ENCODE measurements around the gene PNCK.

DNA sequence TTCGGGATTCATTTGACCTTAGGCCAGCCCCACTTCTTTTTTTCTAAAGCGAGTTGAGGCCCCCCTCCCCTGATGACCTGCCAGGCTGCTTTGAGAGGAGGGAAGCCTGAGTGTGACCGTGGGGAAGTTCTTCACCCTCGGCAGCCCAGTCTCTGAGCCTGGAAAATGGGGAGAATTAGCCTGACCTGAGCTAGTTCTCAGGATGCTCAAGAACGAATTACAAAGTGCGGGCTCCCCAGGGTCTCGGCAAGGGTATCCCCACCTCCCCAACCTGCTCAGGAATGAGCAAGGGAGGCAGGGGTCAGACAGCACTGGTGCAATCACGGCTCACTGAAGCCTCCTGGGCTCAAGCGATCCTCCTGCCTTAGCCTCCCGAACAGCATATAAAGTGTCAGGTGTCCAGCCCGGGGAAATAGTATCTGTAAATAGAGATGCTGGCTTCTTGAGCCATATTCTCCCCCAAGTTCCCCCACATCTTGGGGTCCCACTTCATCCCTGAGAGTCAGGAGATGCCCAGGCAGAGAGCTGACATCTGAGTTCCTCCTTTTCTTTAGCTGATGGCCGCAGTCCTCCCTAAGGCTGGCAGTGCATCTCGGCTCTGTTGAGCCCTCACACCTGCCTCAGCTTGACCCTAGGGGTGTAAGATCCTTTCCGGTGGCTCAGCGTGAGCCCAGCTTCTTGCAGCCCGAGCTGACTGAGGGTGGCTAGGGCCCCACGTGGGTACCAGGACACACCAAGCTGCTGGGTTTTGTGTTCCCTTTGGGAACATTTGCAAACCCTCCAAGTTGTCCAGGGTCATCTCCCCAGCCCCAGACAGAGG is 25.0 kb downstream of the PNCK start:
- TF ChIP-seq EZH2 (optimal IDR thresholded peaks at IDR 0.05; ENCODE audit: low read depth, low read length) (no peak), CTCF (IDR thresholded peaks at IDR 0.05; ENCODE audit: low read length) (no peak)
